Measurements from ENCODE around the gene CTXND1.

GRCh38 chr15:80214910-80215309 is 37.1 kb downstream of the CTXND1 start:
- TF ChIP-seq RELA (CRISPR knock-in tag; IDR thresholded peaks at IDR 0.05) (no peak), POLR2AphosphoS5 (IDR thresholded peaks at IDR 0.05; ENCODE audit: low read depth, low read length) (no peak), SP5 (CRISPR knock-in tag; IDR thresholded peaks at IDR 0.05; ENCODE audit: borderline replicate concordance, low read depth) (no peak), PHF20 (CRISPR knock-in tag; IDR thresholded peaks at IDR 0.05) (no peak), SMC3 (IDR thresholded peaks at IDR 0.05; ENCODE audit: low read length) (no peak), ZMYM2 (CRISPR knock-in tag; IDR thresholded peaks at IDR 0.05) (no peak), DPF2 (CRISPR knock-in tag; IDR thresholded peaks at IDR 0.05; ENCODE audit: borderline replicate concordance, low read depth) (no peak), EEA1 (CRISPR knock-in tag; IDR thresholded peaks at IDR 0.05; ENCODE audit: borderline replicate concordance) (no peak), CBX2 (IDR thresholded peaks at IDR 0.05; ENCODE audit: low read depth, low read length) (no peak), CBX2 (CRISPR knock-in tag; IDR thresholded peaks at IDR 0.05; ENCODE audit: low read depth) (no peak)

All from HepG2 (cell line).